Mesenchymal stem cell (in vitro differentiated cells and primary cell): ENCODE measurements around the gene LGALS7B.
"Not testable (repeated sequence)": the region's sequence is repeated elsewhere in the genome, so short reads cannot be mapped to it uniquely, and the experiment has no call there.

Experiments used
- DNase-seq: peaks from one replicate; pipeline ENCODE4 v3.0.0-alpha.2; 2013
- H2AFZ ChIP-seq: one replicate; pipeline ENCODE4 v1.6.1; 2013; ENCODE audit warnings: low read depth, mild to moderate bottlenecking, control low read depth, inconsistent platforms, low read length, moderate library complexity
- H2AK5ac ChIP-seq: 2 replicates; pipeline ENCODE4 v1.6.1; 2013; ENCODE audit warnings: low read length, moderate library complexity, mild to moderate bottlenecking, inconsistent platforms; ENCODE audit not compliant: severe bottlenecking
- H2BK120ac ChIP-seq: one replicate; pipeline ENCODE4 v1.6.1; 2013; ENCODE audit warnings: low read depth, mild to moderate bottlenecking, inconsistent platforms, low read length, moderate library complexity
- H2BK12ac ChIP-seq, 2 experiments: one replicate each; pipeline ENCODE4 v1.6.1; 2013; ENCODE audit warnings: inconsistent platforms in 2 of 2, low read length in 2 of 2, mild to moderate bottlenecking in 2 of 2, moderate library complexity in 2 of 2, control low read depth in 1 of 2
- H2BK15ac ChIP-seq: one replicate; pipeline ENCODE4 v1.6.1; 2013; ENCODE audit warnings: mild to moderate bottlenecking, low read depth, inconsistent platforms; ENCODE audit not compliant: poor library complexity, severe bottlenecking
- H2BK5ac ChIP-seq: 2 replicates; pipeline ENCODE4 v1.6.1; 2013; ENCODE audit warnings: low read depth, mild to moderate bottlenecking, low read length, control low read depth, inconsistent platforms; ENCODE audit not compliant: poor library complexity, severe bottlenecking
- H3K14ac ChIP-seq, 2 experiments: one replicate each; pipeline ENCODE4 v1.6.1; 2013; ENCODE audit warnings: inconsistent platforms in 2 of 2, low read length in 2 of 2, control low read depth in 1 of 2, mild to moderate bottlenecking in 1 of 2, moderate library complexity in 1 of 2
- H3K18ac ChIP-seq, 2 experiments: one replicate each; pipeline ENCODE4 v1.6.1; 2013; ENCODE audit warnings: inconsistent platforms in 2 of 2, low read length in 2 of 2, control low read depth in 1 of 2, low read depth in 1 of 2, mild to moderate bottlenecking in 1 of 2
- H3K23ac ChIP-seq, 2 experiments: one replicate each; pipeline ENCODE4 v1.6.1; 2013; ENCODE audit warnings: inconsistent platforms in 2 of 2, low read length in 2 of 2, mild to moderate bottlenecking in 2 of 2, moderate library complexity in 2 of 2, control low read depth in 1 of 2
- H3K27ac ChIP-seq: 2 replicates; pipeline ENCODE4 v1.5.1; 2013; ENCODE audit warnings: mild to moderate bottlenecking, moderate library complexity, low read length, control low read depth, inconsistent platforms; ENCODE audit not compliant: poor library complexity, severe bottlenecking
- H3K27me3 ChIP-seq, 2 experiments: 2 replicates each; pipeline versions ENCODE4 v1.6.1 to v1.7.0; 2013; ENCODE audit warnings: low read length in 2 of 2, mild to moderate bottlenecking in 2 of 2, moderate library complexity in 2 of 2, control low read depth in 1 of 2, inconsistent platforms in 1 of 2; ENCODE audit not compliant: control insufficient read depth in 1 of 2, insufficient read depth in 1 of 2
- H3K36me3 ChIP-seq, 2 experiments: 2 replicates each; pipeline versions ENCODE4 v1.6.1 to v1.7.0; 2013; ENCODE audit warnings: low read length in 2 of 2, control low read depth in 1 of 2, inconsistent platforms in 1 of 2, low read depth in 1 of 2, mild to moderate bottlenecking in 1 of 2; ENCODE audit not compliant: insufficient read depth in 2 of 2, control insufficient read depth in 1 of 2
- H3K4ac ChIP-seq, 2 experiments: one replicate each; pipeline ENCODE4 v1.6.1; 2013; ENCODE audit warnings: inconsistent platforms in 2 of 2, low read length in 2 of 2, mild to moderate bottlenecking in 2 of 2, moderate library complexity in 2 of 2, control low read depth in 1 of 2, low read depth in 1 of 2
- H3K4me1 ChIP-seq: 2 replicates; pipeline ENCODE4 v1.6.1; 2013; ENCODE audit warnings: low read depth, low read length, control low read depth; ENCODE audit not compliant: control insufficient read depth, insufficient read depth
- H3K4me2 ChIP-seq: 2 replicates; pipeline ENCODE4 v1.6.1; 2013; ENCODE audit warnings: low read length, mild to moderate bottlenecking, inconsistent platforms; ENCODE audit not compliant: poor library complexity, severe bottlenecking
- H3K4me3 ChIP-seq, 2 experiments: 2 replicates each; pipeline versions ENCODE4 v1.5.1 to v1.7.0; 2013; ENCODE audit warnings: low read length in 2 of 2, mild to moderate bottlenecking in 2 of 2, control low read depth in 1 of 2, low read depth in 1 of 2; ENCODE audit not compliant: insufficient read depth in 1 of 2
- H3K79me1 ChIP-seq: replicated peaks from 2 replicates; pipeline ENCODE4 v1.6.1; 2013; ENCODE audit warnings: mild to moderate bottlenecking, control low read depth, low read length, inconsistent platforms; ENCODE audit not compliant: poor library complexity, severe bottlenecking
- H3K9ac ChIP-seq: 2 replicates; pipeline ENCODE4 v1.7.0; 2013; ENCODE audit warnings: mild to moderate bottlenecking, low read length, moderate library complexity
- H3K9me3 ChIP-seq: 2 replicates; pipeline ENCODE4 v1.7.0; 2013; ENCODE audit warnings: mild to moderate bottlenecking, low read length; ENCODE audit not compliant: control insufficient read depth
- H4K8ac ChIP-seq: one replicate; pipeline ENCODE4 v1.6.1; 2013; ENCODE audit warnings: inconsistent platforms, mild to moderate bottlenecking, low read length, moderate library complexity
- H4K91ac ChIP-seq: one replicate; pipeline ENCODE4 v1.6.1; 2013; ENCODE audit warnings: mild to moderate bottlenecking, low read length, inconsistent platforms
- WGBS: methylation state at CpG from one replicate; pipeline ENCODE4 v1.1.7; 2013; ENCODE audit warnings: mixed read lengths; 5-methylcytosine and 5-hydroxymethylcytosine counted together

Gene LGALS7B

DNA sequence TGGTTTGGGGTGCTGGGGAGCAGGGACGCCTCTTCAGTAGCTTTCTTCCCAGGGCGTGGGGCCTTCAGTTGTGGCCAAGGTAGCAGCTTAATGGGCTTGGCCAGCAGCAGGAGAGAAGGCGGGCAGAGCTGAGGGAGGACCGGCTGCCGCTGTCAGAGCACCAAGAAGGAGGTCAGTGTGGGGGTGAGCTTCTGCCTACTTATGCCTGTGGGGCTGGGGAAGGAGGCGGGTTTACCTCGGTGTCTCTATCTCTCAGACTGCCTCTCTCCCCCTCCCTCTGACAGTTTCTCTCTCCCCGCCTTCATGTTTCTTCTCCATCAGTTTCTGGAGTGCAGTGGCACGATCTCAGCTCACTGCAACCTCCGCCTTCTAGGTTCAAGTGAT is 44.7 kb upstream of the LGALS7B start, which contains the start of gene CAPN12:
Gene CAPN12 (minus strand): TSS at position 177 of the 384 bp plus-strand sequence. CDS start 309 bp downstream, outside the sequence.
- Histone ChIP-seq H3K9ac (no peak within 1 kb of the TSS), H4K91ac (no peak within 1 kb of the TSS)

DNA sequence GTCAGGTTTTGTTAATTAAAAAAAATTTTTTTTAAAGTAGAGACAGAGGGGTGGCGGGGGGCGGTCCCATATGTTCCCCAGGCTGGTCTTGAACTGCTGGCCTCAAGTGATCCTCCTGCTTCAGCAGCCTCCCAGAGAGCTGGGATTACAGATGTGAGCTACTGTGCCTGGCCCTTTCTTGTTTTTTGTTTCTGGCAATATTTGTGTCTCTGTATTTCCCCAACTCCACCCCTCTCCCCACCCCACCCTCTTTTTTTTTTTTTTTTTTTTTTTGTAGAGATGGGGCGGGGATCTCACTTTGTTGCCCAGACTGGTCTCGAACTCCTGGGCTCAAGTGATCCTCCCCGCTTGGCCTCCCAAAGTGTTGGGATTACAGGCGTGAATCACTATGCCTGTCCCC is 44.1 kb upstream of the LGALS7B start:
- Histone ChIP-seq H3K18ac (no peak overlapping the region), H2AK5ac (no peak overlapping the region), H2BK15ac (no peak overlapping the region), H3K79me1 (no peaks in the 10 kb centered on the region), H3K14ac (no peak overlapping the region), H3K4me1 (no peaks in the 10 kb centered on the region), H3K4me3 (no peak overlapping the region), H3K9me3 (no peaks in the 10 kb centered on the region), H3K36me3 (no peaks in the 10 kb centered on the region), H3K4me2 (no peak overlapping the region), H4K8ac (no peak overlapping the region), H2AFZ (no peak overlapping the region), H3K4ac (no peak overlapping the region), H2BK5ac (no peak overlapping the region), H2BK120ac (no peak overlapping the region), H3K27ac (no peak overlapping the region), H4K91ac (no peak overlapping the region), H3K23ac (no peak overlapping the region), H3K9ac (no peak overlapping the region), H3K27me3 (no peaks in the 10 kb centered on the region), H2BK12ac (no peak overlapping the region)
- WGBS: 74% methylated on average over 4 of the region's 6 CpGs
- DNase-seq: no peak

More for the DNA sequence above, 44.7 kb upstream of the LGALS7B start, which contains the start of gene CAPN12:
- Histone ChIP-seq H2AFZ (no peak within 1 kb of the TSS), H4K8ac (no peak within 1 kb of the TSS), H2BK120ac (no peak within 1 kb of the TSS), H3K4me1 (no peaks in the 10 kb centered on the region), H3K36me3 (no peaks in the 10 kb centered on the region), H3K18ac (no peak within 1 kb of the TSS), H2AK5ac (no peak within 1 kb of the TSS), H3K4ac (no peak within 1 kb of the TSS), H3K9me3 (no peaks in the 10 kb centered on the region), H2BK5ac (no peak within 1 kb of the TSS), H2BK15ac (no peak within 1 kb of the TSS), H3K23ac (no peak within 1 kb of the TSS), H3K14ac (no peak within 1 kb of the TSS), H3K79me1 (no peaks in the 10 kb centered on the region), H3K27me3 (no peaks in the 10 kb centered on the region), H2BK12ac (no peak within 1 kb of the TSS), H3K4me3 (no peak within 1 kb of the TSS), H3K27ac (no peak within 1 kb of the TSS), H3K4me2 (no peak within 1 kb of the TSS)
- WGBS: 71% methylated on average over 7 of the region's 10 CpGs
- no peak for DNase-seq

DNA sequence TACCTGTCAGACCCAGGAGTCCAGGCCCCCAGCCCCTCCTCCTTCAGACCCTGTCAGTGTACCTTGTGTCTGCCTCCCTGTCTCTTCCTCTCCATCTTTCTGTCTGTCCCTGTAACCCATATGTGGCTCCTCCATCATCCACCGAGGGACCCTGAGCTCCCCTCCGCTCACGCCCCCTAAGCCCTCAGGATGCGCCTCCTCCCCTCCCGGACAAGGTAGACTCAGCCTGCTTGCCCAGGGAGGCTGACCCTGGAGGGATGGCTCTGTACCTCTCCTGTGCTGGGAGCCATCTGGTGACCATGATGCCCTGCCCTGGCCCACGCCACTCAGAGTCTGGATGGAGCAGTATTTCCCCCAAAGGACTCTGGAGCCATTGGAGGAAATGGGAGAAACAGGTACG is 43.7 kb upstream of the LGALS7B start:
- Histone ChIP-seq H3K9ac (no peak overlapping the region), H2AFZ (no peak overlapping the region), H3K4ac (no peak overlapping the region), H3K79me1 (no peaks in the 10 kb centered on the region), H4K8ac (no peak overlapping the region), H3K14ac (no peak overlapping the region), H3K4me3 (no peak overlapping the region), H3K27me3 (no peaks in the 10 kb centered on the region), H4K91ac (no peak overlapping the region), H2BK15ac (no peak overlapping the region), H3K9me3 (peaks cover 3% of the 10 kb centered on the region), H2AK5ac (no peak overlapping the region), H3K36me3 (no peaks in the 10 kb centered on the region), H2BK5ac (no peak overlapping the region), H3K23ac (no peak overlapping the region), H2BK12ac (no peak overlapping the region), H3K4me1 (no peaks in the 10 kb centered on the region), H3K4me2 (no peak overlapping the region), H3K27ac (no peak overlapping the region), H3K18ac (no peak overlapping the region), H2BK120ac (no peak overlapping the region)
- DNase-seq: no peak
- 97% methylated on average over 7 of the region's 7 CpGs for WGBS

DNA sequence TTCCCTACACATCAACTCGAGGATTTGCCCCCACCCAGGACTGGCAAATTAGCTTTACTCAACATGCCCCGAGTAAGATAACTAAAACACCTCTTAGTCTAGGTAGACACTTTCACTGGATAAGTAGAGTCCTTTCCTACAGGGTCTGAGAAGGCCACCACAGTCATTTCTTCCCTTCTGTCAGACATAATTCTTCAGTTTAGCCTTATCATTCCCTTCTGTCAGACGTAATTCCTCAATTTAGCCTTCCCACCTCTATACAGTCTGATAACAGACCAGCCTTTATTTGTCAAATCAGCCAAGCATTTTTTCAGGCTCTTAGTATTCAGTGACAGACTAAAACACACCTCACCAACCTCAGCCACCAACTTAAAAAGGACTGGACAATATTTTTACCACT is 35.2 kb upstream of the LGALS7B start:
- H3K4me1 ChIP-seq, H3K36me3 ChIP-seq, H3K4ac ChIP-seq, H3K23ac ChIP-seq, H3K4me2 ChIP-seq, H4K8ac ChIP-seq, H3K79me1 ChIP-seq, H3K9me3 ChIP-seq, H3K9ac ChIP-seq, H3K27ac ChIP-seq, DNase-seq, H3K27me3 ChIP-seq, H2BK5ac ChIP-seq, H4K91ac ChIP-seq, H2AFZ ChIP-seq, H2BK15ac ChIP-seq, H3K14ac ChIP-seq, H2BK12ac ChIP-seq, H2BK120ac ChIP-seq, H2AK5ac ChIP-seq, H3K4me3 ChIP-seq, H3K18ac ChIP-seq: not testable (repeated sequence)
- WGBS: 91% methylated on average over 3 of the region's 3 CpGs
